ENCODE measurements around the gene NELFE.

NELFE gene

GRCh38 chr6:31952890-31953289, 5.9 kb downstream of the NELFE start:
- Mint-ChIP-seq H3K9me3 (no peaks in the 10 kb centered on the region), H3K27me3 (ENCODE audit: low read depth) (no peaks in the 10 kb centered on the region), H3K4me1 (peaks cover 9% of the 10 kb centered on the region), H3K27ac (no peak overlapping the region), H3K4me3 (no peak overlapping the region), H3K36me3 (ENCODE audit: low read depth) (peaks cover 48% of the 10 kb centered on the region)
- TF ChIP-seq CTCF (IDR thresholded peaks at IDR 0.05; ENCODE audit: unreplicated experiment in 3 of 3) = no peak

- Mint-ChIP-seq H3K4me3 (no peak overlapping the region), H3K9me3 (no peaks in the 10 kb centered on the region), H3K36me3 (ENCODE audit: low read depth) (peaks cover 48% of the 10 kb centered on the region), H3K27ac (no peak overlapping the region), H3K27me3 (ENCODE audit: low read depth) (no peaks in the 10 kb centered on the region), H3K4me1 (peaks cover 3% of the 10 kb centered on the region)
- TF ChIP-seq CTCF (IDR thresholded peaks at IDR 0.05; ENCODE audit: unreplicated experiment in 3 of 3) = peak; percentile 59 to 73 (median 62)
These were observed 6.5 kb downstream of the NELFE start for GRCh38 chr6:31952140-31952805.

GRCh38 chr6:31949926-31950548, 8.7 kb downstream of the NELFE start:
- peaks cover 4% of the 10 kb centered on the region for H3K27me3 Mint-ChIP-seq (ENCODE audit: low read depth)
- peaks cover 6% of the 10 kb centered on the region for H3K4me1 Mint-ChIP-seq
- H3K4me3 Mint-ChIP-seq = no peak overlapping the region
- TF ChIP-seq CTCF (IDR thresholded peaks at IDR 0.05; ENCODE audit: unreplicated experiment in 3 of 3) = no peak
- H3K36me3 Mint-ChIP-seq (ENCODE audit: low read depth) = peaks cover 32% of the 10 kb centered on the region
- no peaks in the 10 kb centered on the region for H3K9me3 Mint-ChIP-seq
- no peak overlapping the region for H3K27ac Mint-ChIP-seq

GRCh38 chr6:31948753-31949413, 9.9 kb downstream of the NELFE start:
- Mint-ChIP-seq H3K4me3 (no peak overlapping the region), H3K27ac (no peak overlapping the region), H3K4me1 (peaks cover 6% of the 10 kb centered on the region), H3K36me3 (ENCODE audit: low read depth) (peaks cover 21% of the 10 kb centered on the region), H3K9me3 (no peaks in the 10 kb centered on the region), H3K27me3 (ENCODE audit: low read depth) (peaks cover 4% of the 10 kb centered on the region)
- TF ChIP-seq CTCF (IDR thresholded peaks at IDR 0.05; ENCODE audit: unreplicated experiment in 3 of 3) = no peak

GRCh38 chr6:31948306-31948705, 10.5 kb downstream of the NELFE start:
- H3K27ac Mint-ChIP-seq = no peak overlapping the region
- H3K9me3 Mint-ChIP-seq = no peaks in the 10 kb centered on the region
- H3K36me3 Mint-ChIP-seq (ENCODE audit: low read depth) = peaks cover 15% of the 10 kb centered on the region
- H3K4me1 Mint-ChIP-seq = peaks cover 6% of the 10 kb centered on the region
- H3K27me3 Mint-ChIP-seq (ENCODE audit: low read depth) = peaks cover 4% of the 10 kb centered on the region
- no peak overlapping the region for H3K4me3 Mint-ChIP-seq
- no peak for TF ChIP-seq CTCF (IDR thresholded peaks at IDR 0.05; ENCODE audit: unreplicated experiment in 3 of 3)

Measured in nephron (organoid).